GM19025 (cell line): ENCODE measurements around the gene NR4A2.

ENCODE experiments used
- ATAC-seq: cut with Tn5 transposase; IDR thresholded peaks from one replicate; pipeline ENCODE4 v1.9.1; 2021; ENCODE audit warnings: mild to moderate bottlenecking, low read depth, moderate library complexity; ENCODE audit not compliant: unreplicated experiment

Gene NR4A2

GRCh38 chr2:156332534-156333273 lies at the start of gene NR4A2:
TSS of gene NR4A2 (minus strand) at chr2:156332721. CDS start at chr2:156330186, 2,535 bp downstream.
- peak; percentile 77 for ATAC-seq

- ATAC-seq: peak; percentile 89
These were observed 47.7 kb upstream of the NR4A2 start for GRCh38 chr2:156380117-156380645.

GRCh38 chr2:156379714-156380113 lies 47.2 kb upstream of the NR4A2 start:
- no peak for ATAC-seq

GRCh38 chr2:156379071-156379470 lies 46.5 kb upstream of the NR4A2 start:
- ATAC-seq: no peak

- ATAC-seq: no peak
These were observed 34.2 kb upstream of the NR4A2 start for GRCh38 chr2:156366753-156367152.

GRCh38 chr2:156363141-156363540 lies 30.6 kb upstream of the NR4A2 start:
- no peak for ATAC-seq

- no peak for ATAC-seq
These were observed 23.7 kb upstream of the NR4A2 start for GRCh38 chr2:156356014-156356754.

GRCh38 chr2:156352911-156353310 lies 20.4 kb upstream of the NR4A2 start:
- no peak for ATAC-seq

GRCh38 chr2:156350374-156351142 lies 18.0 kb upstream of the NR4A2 start:
- ATAC-seq: no peak

GRCh38 chr2:156349605-156350004 lies 17.1 kb upstream of the NR4A2 start:
- ATAC-seq: no peak

- no peak for ATAC-seq
These were observed 16.6 kb upstream of the NR4A2 start for GRCh38 chr2:156349161-156349560.

- ATAC-seq: no peak
These were observed 14.9 kb upstream of the NR4A2 start for GRCh38 chr2:156347431-156347830.

GRCh38 chr2:156346731-156347130 lies 14.2 kb upstream of the NR4A2 start:
- ATAC-seq: no peak

- ATAC-seq: no peak
These were observed 13.1 kb upstream of the NR4A2 start for GRCh38 chr2:156345582-156345981.

GRCh38 chr2:156343940-156344301 lies 11.4 kb upstream of the NR4A2 start:
- no peak for ATAC-seq

- no peak for ATAC-seq
These were observed 10.8 kb upstream of the NR4A2 start for GRCh38 chr2:156343096-156343939.

GRCh38 chr2:156342254-156343095 lies 10.0 kb upstream of the NR4A2 start:
- peak; percentile 44 for ATAC-seq

- ATAC-seq: peak; percentile 72
These were observed 9.1 kb upstream of the NR4A2 start for GRCh38 chr2:156341452-156342253.
